ENCODE measurements around the gene NRTN.
A peak's percentile ranks its signal among the peaks of the same experiment; 100 is the strongest.

The NRTN gene, protein sequence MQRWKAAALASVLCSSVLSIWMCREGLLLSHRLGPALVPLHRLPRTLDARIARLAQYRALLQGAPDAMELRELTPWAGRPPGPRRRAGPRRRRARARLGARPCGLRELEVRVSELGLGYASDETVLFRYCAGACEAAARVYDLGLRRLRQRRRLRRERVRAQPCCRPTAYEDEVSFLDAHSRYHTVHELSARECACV

GRCh38 chr19:5804516-5805461 is at the start of gene NRTN:
NRTN (plus strand) TSS chr19:5805067; CDS start chr19:5824166, 19,099 bp downstream.
- peak within 1 kb of the TSS; percentile 44 for H3K4me3 ChIP-seq (ENCODE audit: low read depth, low read length)
- TF ChIP-seq, protein P1, sequence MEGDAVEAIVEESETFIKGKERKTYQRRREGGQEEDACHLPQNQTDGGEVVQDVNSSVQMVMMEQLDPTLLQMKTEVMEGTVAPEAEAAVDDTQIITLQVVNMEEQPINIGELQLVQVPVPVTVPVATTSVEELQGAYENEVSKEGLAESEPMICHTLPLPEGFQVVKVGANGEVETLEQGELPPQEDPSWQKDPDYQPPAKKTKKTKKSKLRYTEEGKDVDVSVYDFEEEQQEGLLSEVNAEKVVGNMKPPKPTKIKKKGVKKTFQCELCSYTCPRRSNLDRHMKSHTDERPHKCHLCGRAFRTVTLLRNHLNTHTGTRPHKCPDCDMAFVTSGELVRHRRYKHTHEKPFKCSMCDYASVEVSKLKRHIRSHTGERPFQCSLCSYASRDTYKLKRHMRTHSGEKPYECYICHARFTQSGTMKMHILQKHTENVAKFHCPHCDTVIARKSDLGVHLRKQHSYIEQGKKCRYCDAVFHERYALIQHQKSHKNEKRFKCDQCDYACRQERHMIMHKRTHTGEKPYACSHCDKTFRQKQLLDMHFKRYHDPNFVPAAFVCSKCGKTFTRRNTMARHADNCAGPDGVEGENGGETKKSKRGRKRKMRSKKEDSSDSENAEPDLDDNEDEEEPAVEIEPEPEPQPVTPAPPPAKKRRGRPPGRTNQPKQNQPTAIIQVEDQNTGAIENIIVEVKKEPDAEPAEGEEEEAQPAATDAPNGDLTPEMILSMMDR (conservative IDR thresholded peaks at IDR 0.05; ENCODE audit: low read depth, low read length): no peak
- no peak for DNase-seq (ENCODE audit: low read depth)

DNA sequence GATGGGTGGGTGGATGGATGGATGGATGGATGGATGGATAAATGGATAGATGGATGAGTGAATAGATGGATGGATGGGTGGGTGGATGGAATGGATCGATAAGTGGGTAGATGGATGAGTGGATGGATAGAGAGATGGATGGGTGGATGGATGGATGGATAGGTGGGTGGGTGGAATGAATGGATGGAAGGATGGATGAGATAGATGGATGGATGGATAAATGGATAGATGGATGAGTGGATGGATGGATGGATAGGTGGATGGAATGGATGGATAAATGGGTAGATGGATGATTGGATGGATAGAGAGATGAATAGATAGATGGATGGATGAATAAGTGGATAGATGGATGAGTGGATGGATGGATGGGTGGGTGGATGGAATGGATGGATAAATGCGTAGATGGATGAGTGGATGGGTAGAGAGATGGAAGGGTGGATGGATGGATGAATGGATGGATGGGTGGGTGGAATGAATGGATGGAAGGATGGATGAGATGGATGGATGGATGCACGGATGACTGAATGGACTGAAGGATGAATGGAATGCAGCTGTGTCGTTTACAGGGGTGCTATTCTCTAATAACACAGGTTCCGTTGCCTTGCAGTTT is 42.2 kb upstream of the NRTN start:
- TF ChIP-seq, protein P1 (conservative IDR thresholded peaks at IDR 0.05; ENCODE audit: low read depth, low read length): no peak
- no peak for DNase-seq (ENCODE audit: low read depth)
- no peak overlapping the region for H3K4me3 ChIP-seq (ENCODE audit: low read depth, low read length)

DNA sequence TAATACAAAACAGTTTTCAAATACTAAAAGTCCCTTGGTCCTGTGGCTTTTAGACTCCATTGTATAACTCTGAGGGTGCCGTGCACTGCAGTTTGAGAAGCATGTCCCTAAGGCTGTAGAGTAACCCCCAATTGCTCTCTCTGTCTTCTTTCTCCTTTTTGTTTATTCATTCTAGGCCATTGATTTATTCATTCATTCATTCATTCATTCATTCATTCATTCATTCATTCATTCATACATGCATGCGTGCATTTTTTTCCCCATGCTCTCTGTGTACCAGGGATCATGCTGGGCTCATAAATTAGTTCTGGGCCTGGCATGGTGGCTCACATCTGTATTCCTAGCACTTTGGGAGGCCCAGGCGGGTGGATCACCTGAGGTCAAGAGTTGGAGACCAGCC is 39.6 kb upstream of the NRTN start:
- no peak overlapping the region for H3K4me3 ChIP-seq (ENCODE audit: low read depth, low read length)
- no peak for DNase-seq (ENCODE audit: low read depth)
- TF ChIP-seq, protein P1 (conservative IDR thresholded peaks at IDR 0.05; ENCODE audit: low read depth, low read length): no peak

DNA sequence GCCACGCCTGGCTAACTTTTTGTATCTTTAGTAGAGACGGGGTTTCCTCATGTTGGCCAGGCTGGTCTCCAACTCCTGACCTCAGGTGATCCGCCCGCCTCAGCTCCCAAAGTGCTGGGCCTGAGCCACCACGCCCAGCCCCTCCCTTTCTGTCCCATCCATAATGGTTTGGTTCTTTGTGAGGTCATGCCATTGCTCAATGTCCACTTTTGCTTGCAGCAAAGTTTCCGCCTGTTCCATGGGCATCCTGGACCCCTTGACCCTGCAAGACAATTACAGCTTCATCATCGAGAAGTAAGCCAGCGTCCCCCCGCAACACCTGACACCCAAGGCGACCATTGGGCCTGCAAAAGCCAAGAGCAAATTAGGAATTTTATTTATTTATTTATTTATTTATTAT is 36.9 kb upstream of the NRTN start:
- no peak overlapping the region for H3K4me3 ChIP-seq (ENCODE audit: low read depth, low read length)
- no peak for DNase-seq (ENCODE audit: low read depth)
- TF ChIP-seq, protein P1 (conservative IDR thresholded peaks at IDR 0.05; ENCODE audit: low read depth, low read length): no peak

DNA sequence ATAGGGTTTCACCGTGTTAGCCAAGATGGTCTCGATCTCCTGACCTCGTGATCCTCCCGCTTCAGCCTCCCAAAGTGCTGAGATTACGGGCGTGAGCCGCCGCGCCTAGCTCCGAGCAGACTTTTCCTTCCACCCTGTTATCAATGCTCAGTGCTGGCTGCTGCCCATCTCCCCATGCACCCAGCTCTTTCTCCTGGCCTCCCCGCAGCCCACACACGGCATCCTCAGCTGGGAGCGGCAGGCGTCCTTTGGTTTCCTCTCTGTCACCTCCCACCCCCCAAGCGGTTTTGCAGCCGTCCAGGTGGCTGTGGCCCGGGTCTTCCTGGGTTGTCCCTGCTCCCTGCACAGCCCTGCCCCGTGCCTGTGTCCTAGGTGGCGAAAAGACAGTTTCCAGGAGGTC is 32.5 kb upstream of the NRTN start:
- no peak overlapping the region for H3K4me3 ChIP-seq (ENCODE audit: low read depth, low read length)
- no peak for DNase-seq (ENCODE audit: low read depth)
- TF ChIP-seq, protein P1 (conservative IDR thresholded peaks at IDR 0.05; ENCODE audit: low read depth, low read length): no peak

GRCh38 chr19:5773276-5773675 is 31.6 kb upstream of the NRTN start:
- no peak for DNase-seq (ENCODE audit: low read depth)
- H3K4me3 ChIP-seq (ENCODE audit: low read depth, low read length): no peak overlapping the region
- TF ChIP-seq, protein P1 (conservative IDR thresholded peaks at IDR 0.05; ENCODE audit: low read depth, low read length): no peak
